Nephron progenitor cell (in vitro differentiated cells): ENCODE data around the gene SH3D19.
A peak's percentile ranks its signal among the peaks of the same experiment; 100 is the strongest.
"Not testable (repeated sequence)": the region's sequence is repeated elsewhere in the genome, so short reads cannot be mapped to it uniquely, and the experiment has no call there.

ENCODE experiments used
- DNase-seq: peaks from one replicate; pipeline ENCODE4 v3.0.0; 2021
- H3K27ac Mint-ChIP-seq: 2 replicates; pipeline ENCODE4 v1.8.0; 2021; ENCODE audit warnings: mild to moderate bottlenecking, moderate library complexity, mixed read lengths
- H3K27me3 Mint-ChIP-seq: 2 replicates; pipeline ENCODE4 v1.8.0; 2021; ENCODE audit warnings: mild to moderate bottlenecking, low read depth, mixed read lengths; ENCODE audit not compliant: poor library complexity
- H3K36me3 Mint-ChIP-seq: 2 replicates; pipeline ENCODE4 v1.8.0; 2021; ENCODE audit warnings: low read depth, mixed read lengths
- H3K4me1 Mint-ChIP-seq: 2 replicates; pipeline ENCODE4 v1.8.0; 2021; ENCODE audit warnings: mixed read lengths
- H3K4me3 Mint-ChIP-seq: 2 replicates; pipeline ENCODE4 v1.8.0; 2021; ENCODE audit warnings: mild to moderate bottlenecking, moderate library complexity, mixed read lengths
- H3K9me3 Mint-ChIP-seq: 2 replicates; pipeline ENCODE4 v1.8.0; 2021; ENCODE audit warnings: mild to moderate bottlenecking, moderate library complexity, mixed read lengths
- TF ChIP-seq, protein P1 (sequence below): fragments of 200-600 bp; sonication (generic); IDR thresholded peaks from 2 replicates; pipeline ENCODE4 v1.5.0; 2021; ENCODE audit warnings: antibody characterized with exemption

Gene SH3D19

GRCh38 chr4:151284534-151285245, 40.7 kb downstream of the SH3D19 start:
- TF ChIP-seq, protein P1, sequence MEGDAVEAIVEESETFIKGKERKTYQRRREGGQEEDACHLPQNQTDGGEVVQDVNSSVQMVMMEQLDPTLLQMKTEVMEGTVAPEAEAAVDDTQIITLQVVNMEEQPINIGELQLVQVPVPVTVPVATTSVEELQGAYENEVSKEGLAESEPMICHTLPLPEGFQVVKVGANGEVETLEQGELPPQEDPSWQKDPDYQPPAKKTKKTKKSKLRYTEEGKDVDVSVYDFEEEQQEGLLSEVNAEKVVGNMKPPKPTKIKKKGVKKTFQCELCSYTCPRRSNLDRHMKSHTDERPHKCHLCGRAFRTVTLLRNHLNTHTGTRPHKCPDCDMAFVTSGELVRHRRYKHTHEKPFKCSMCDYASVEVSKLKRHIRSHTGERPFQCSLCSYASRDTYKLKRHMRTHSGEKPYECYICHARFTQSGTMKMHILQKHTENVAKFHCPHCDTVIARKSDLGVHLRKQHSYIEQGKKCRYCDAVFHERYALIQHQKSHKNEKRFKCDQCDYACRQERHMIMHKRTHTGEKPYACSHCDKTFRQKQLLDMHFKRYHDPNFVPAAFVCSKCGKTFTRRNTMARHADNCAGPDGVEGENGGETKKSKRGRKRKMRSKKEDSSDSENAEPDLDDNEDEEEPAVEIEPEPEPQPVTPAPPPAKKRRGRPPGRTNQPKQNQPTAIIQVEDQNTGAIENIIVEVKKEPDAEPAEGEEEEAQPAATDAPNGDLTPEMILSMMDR = no peak
- no peak for DNase-seq

DNA sequence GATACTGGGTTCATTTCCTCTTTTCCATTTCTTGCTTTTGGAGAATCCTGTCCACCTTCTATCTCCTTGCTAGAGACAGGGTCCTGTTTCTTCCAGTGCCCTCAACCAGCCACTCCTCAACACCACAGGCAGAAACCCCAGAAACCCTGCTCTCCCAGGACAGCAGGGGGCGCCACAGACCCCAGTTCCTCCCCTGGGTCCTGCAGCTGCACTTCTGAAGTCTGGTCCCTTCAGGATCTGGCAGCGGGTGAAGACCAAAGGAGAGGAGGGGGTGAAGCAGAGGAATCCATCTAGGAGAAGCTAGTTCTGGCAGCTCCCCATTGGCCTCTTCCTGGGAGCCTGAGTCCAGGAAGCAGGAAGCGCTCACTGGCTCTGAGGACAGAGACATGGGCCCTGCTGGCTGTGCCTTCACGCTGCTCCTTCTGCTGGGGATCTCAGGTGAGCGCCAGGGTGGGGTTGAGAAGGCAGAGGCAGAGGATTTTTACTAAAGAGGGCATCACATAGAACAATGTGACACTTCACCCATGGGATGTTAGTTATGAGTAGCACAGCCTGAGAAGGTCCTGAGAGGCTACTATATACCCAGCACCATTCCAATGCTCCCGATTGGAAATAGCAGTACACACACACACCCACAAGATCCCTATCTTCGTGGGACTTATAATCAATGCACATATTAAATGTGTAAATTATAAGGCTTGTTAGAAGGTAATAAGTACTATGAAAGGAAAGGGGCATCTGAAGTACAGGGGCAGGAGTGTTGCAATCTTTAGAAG, 48.4 kb downstream of the SH3D19 start, which contains the start of gene PRSS48:
Gene PRSS48, plus strand, starts transcription at position 375 of the 776 bp plus-strand sequence. Its CDS starts 12 bp downstream, at position 387.
- no peak within 1 kb of the TSS for H3K4me3 Mint-ChIP-seq
- H3K9me3 Mint-ChIP-seq = peaks cover 5% of the 10 kb centered on the region
- H3K36me3 Mint-ChIP-seq = peaks cover 20% of the 10 kb centered on the region
- TF ChIP-seq, protein P1 = peak; percentile 67
- H3K27ac Mint-ChIP-seq = no peak within 1 kb of the TSS
- DNase-seq = peak; percentile 76
- peaks cover 5% of the 10 kb centered on the region for H3K4me1 Mint-ChIP-seq
- H3K27me3 Mint-ChIP-seq = no peaks in the 10 kb centered on the region

More at GRCh38 chr4:151284534-151285245, 40.7 kb downstream of the SH3D19 start:
- H3K4me3 Mint-ChIP-seq = no peak overlapping the region
- H3K9me3 Mint-ChIP-seq = peaks cover 42% of the 10 kb centered on the region
- H3K36me3 Mint-ChIP-seq = peaks cover 63% of the 10 kb centered on the region
- H3K27ac Mint-ChIP-seq = peak overlapping the region; percentile 39
- H3K27me3 Mint-ChIP-seq = no peaks in the 10 kb centered on the region
- H3K4me1 Mint-ChIP-seq = no peaks in the 10 kb centered on the region

DNA sequence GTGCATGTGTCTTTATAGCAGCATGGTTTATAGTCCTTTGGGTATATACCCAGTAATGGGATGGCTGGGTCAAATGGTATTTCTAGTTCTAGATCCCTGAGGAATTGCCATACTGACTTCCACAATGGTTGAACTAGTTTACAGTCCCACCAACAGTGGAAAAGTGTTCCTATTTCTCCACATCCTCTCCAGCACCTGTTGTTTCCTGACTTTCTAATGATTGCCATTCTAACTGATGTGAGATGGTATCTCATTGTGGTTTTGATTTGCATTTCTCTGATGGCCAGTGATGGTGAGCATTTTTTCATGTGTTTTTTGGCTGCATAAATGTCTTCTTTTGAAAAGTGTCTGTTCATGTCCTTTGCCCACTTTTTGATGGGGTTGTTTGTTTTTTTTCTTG, 56.5 kb downstream of the SH3D19 start:
- H3K27ac Mint-ChIP-seq, H3K27me3 Mint-ChIP-seq, H3K4me1 Mint-ChIP-seq, H3K4me3 Mint-ChIP-seq, DNase-seq: not testable (repeated sequence)
- peaks cover 16% of the 10 kb centered on the region for H3K9me3 Mint-ChIP-seq
- peaks cover 54% of the 10 kb centered on the region for H3K36me3 Mint-ChIP-seq

GRCh38 chr4:151267822-151268535, 57.4 kb downstream of the SH3D19 start:
- no peak overlapping the region for H3K27ac Mint-ChIP-seq
- H3K9me3 Mint-ChIP-seq = peaks cover 20% of the 10 kb centered on the region
- no peak overlapping the region for H3K4me3 Mint-ChIP-seq
- no peaks in the 10 kb centered on the region for H3K27me3 Mint-ChIP-seq
- H3K36me3 Mint-ChIP-seq = peaks cover 55% of the 10 kb centered on the region
- TF ChIP-seq, protein P1 = no peak
- H3K4me1 Mint-ChIP-seq = no peaks in the 10 kb centered on the region
- no peak for DNase-seq

DNA sequence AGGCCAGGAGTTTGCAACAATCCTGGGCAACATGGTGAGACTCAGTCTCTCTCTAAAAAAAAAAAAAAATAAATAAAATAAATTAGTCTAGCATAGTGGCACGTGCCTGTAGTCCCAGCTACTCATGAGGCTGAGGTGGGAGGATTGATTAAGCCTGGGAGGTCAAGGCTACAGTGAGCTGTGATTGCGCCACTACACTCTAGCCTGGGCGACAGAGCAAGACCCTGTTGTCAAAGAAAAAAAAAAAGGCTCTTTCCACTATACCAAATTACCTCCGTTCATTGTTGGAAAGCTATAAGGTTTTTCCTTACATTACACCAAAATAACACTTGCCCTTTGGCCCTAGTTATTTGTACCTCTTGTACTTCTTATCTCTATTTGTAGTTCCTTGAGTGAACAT, 58.3 kb downstream of the SH3D19 start:
- Mint-ChIP-seq H3K27ac (no peak overlapping the region), H3K4me3 (no peak overlapping the region), H3K27me3 (no peaks in the 10 kb centered on the region), H3K9me3 (peaks cover 21% of the 10 kb centered on the region), H3K4me1 (no peaks in the 10 kb centered on the region), H3K36me3 (peaks cover 60% of the 10 kb centered on the region)
- DNase-seq = no peak
- TF ChIP-seq, protein P1 = no peak

DNA sequence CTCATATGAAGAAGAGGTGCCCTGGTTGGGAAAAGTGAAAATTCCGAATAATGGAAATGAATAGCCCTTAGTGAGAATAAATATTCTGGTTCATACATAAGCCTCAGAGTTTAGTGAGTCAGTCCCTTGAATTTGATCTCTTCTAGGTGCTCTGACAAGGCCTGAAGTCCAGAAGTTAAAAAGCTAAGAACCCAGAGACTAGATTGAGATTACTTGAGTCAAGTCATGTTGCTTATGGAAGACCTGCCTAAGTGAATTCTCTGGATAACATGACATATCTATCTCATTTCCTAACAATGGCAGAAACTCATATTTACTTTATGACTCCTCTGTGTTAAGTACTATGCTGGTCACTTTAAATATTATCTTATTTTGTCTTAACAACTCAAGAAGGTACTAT, 58.9 kb downstream of the SH3D19 start:
- Mint-ChIP-seq H3K4me1 (no peaks in the 10 kb centered on the region), H3K27ac (no peak overlapping the region), H3K9me3 (peaks cover 21% of the 10 kb centered on the region), H3K27me3 (no peaks in the 10 kb centered on the region), H3K4me3 (no peak overlapping the region), H3K36me3 (peaks cover 55% of the 10 kb centered on the region)
- no peak for DNase-seq
- TF ChIP-seq, protein P1 = no peak
